ENCODE measurements around the gene MATCAP1.

- TF ChIP-seq, protein P1, sequence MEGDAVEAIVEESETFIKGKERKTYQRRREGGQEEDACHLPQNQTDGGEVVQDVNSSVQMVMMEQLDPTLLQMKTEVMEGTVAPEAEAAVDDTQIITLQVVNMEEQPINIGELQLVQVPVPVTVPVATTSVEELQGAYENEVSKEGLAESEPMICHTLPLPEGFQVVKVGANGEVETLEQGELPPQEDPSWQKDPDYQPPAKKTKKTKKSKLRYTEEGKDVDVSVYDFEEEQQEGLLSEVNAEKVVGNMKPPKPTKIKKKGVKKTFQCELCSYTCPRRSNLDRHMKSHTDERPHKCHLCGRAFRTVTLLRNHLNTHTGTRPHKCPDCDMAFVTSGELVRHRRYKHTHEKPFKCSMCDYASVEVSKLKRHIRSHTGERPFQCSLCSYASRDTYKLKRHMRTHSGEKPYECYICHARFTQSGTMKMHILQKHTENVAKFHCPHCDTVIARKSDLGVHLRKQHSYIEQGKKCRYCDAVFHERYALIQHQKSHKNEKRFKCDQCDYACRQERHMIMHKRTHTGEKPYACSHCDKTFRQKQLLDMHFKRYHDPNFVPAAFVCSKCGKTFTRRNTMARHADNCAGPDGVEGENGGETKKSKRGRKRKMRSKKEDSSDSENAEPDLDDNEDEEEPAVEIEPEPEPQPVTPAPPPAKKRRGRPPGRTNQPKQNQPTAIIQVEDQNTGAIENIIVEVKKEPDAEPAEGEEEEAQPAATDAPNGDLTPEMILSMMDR (IDR thresholded peaks at IDR 0.05) = no peak
- TF ChIP-seq, protein P2, sequence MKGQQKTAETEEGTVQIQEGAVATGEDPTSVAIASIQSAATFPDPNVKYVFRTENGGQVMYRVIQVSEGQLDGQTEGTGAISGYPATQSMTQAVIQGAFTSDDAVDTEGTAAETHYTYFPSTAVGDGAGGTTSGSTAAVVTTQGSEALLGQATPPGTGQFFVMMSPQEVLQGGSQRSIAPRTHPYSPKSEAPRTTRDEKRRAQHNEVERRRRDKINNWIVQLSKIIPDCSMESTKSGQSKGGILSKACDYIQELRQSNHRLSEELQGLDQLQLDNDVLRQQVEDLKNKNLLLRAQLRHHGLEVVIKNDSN (IDR thresholded peaks at IDR 0.05; ENCODE audit: borderline replicate concordance, low read depth) = no peak
- TF ChIP-seq POLR2AphosphoS5 (IDR thresholded peaks at IDR 0.05; ENCODE audit: low read depth, low read length) (no peak), TAF1 (IDR thresholded peaks at IDR 0.05; ENCODE audit: borderline replicate concordance, low read depth, low read length) (no peak)
Observed at GRCh38 chr16:67202956-67203493, 19.3 kb upstream of the MATCAP1 start.

All from SK-N-SH (cell line).